HEK293T (cell line): ENCODE results near the gene POLL.

Experiments used
- CTCF ChIA-PET: fragments of 350-600 bp; formaldehyde crosslinking; extraction: SDS; loops from one replicate; lab custom pipeline; 2021; ENCODE audit warnings: antibody characterized with exemption, inconsistent platforms; lab: Yijun Ruan, JAX
- POLR2A ChIA-PET: fragments of 350-600 bp; formaldehyde crosslinking; extraction: SDS; loops from one replicate; lab custom pipeline; 2020; ENCODE audit warnings: antibody characterized with exemption, inconsistent platforms; lab: Yijun Ruan, JAX
- DNase-seq: peaks from one replicate; pipeline ENCODE4 v3.0.0; 2012; ENCODE audit warnings: mixed read lengths; ENCODE audit errors: extremely low spot score
- ARNT ChIP-seq: fragments of 450-650 bp; IDR thresholded peaks from 2 replicates; pipeline ENCODE4 v1.6.1; 2017; ENCODE audit warnings: mild to moderate bottlenecking
- BHLHE40 ChIP-seq: fragments of 450-650 bp; IDR thresholded peaks from 2 replicates; pipeline ENCODE4 v1.6.1; 2016; ENCODE audit warnings: mild to moderate bottlenecking, moderate library complexity, borderline replicate concordance
- CTBP1 ChIP-seq: fragments of 450-650 bp; IDR thresholded peaks from 2 replicates; pipeline ENCODE4 v1.6.1; 2016; ENCODE audit warnings: borderline replicate concordance
- ELF4 ChIP-seq: fragments of 450-650 bp; IDR thresholded peaks from 2 replicates; pipeline ENCODE4 v1.6.1; 2017; ENCODE audit warnings: antibody characterized with exemption
- FOXA1 ChIP-seq: fragments of 450-650 bp; IDR thresholded peaks from 2 replicates; pipeline ENCODE4 v1.6.1; 2016; ENCODE audit warnings: mild to moderate bottlenecking
- FOXK2 ChIP-seq: fragments of 450-650 bp; IDR thresholded peaks from 2 replicates; pipeline ENCODE4 v1.6.1; 2016; ENCODE audit warnings: mild to moderate bottlenecking
- FOXM1 ChIP-seq: fragments of 450-650 bp; IDR thresholded peaks from 2 replicates; pipeline ENCODE4 v1.6.1; 2017; ENCODE audit warnings: mild to moderate bottlenecking, borderline replicate concordance
- HDGF ChIP-seq: fragments of 450-650 bp; IDR thresholded peaks from 2 replicates; pipeline ENCODE4 v1.6.1; 2017; ENCODE audit warnings: antibody characterized with exemption, borderline replicate concordance
- L3MBTL2 ChIP-seq: fragments of 450-650 bp; conservative IDR thresholded peaks from 2 replicates; pipeline ENCODE4 v1.6.1; 2016; ENCODE audit warnings: mild to moderate bottlenecking
- LEF1 ChIP-seq: fragments of 450-650 bp; IDR thresholded peaks from 2 replicates; pipeline ENCODE4 v1.6.1; 2017; ENCODE audit warnings: mild to moderate bottlenecking, borderline replicate concordance
- NFRKB ChIP-seq: fragments of 450-650 bp; IDR thresholded peaks from 2 replicates; pipeline ENCODE4 v1.6.1; 2016; ENCODE audit warnings: mild to moderate bottlenecking, moderate library complexity
- PKNOX1 ChIP-seq: fragments of 450-650 bp; IDR thresholded peaks from 2 replicates; pipeline ENCODE4 v1.6.1; 2016
- SP1 ChIP-seq: fragments of 450-650 bp; IDR thresholded peaks from 2 replicates; pipeline ENCODE4 v1.6.1; 2017
- SUZ12 ChIP-seq: fragments of 450-650 bp; IDR thresholded peaks from 2 replicates; pipeline ENCODE4 v1.6.1; 2016; ENCODE audit warnings: mild to moderate bottlenecking
- TARDBP ChIP-seq: fragments of 450-650 bp; IDR thresholded peaks from 2 replicates; pipeline ENCODE4 v1.6.1; 2016
- ZNF384 ChIP-seq: fragments of 450-650 bp; IDR thresholded peaks from 2 replicates; pipeline ENCODE4 v1.6.1; 2016

The POLL gene

GRCh38 chr10:101573885-101574753 is 13.9 kb downstream of the POLL start:
- POLR2A ChIA-PET, result no interaction called here
- DNase-seq, result no peak
- CTCF ChIA-PET, result no interaction called here
- no peak for TF ChIP-seq NFRKB
- no peak for TF ChIP-seq SUZ12
- no peak for TF ChIP-seq FOXA1
- TF ChIP-seq L3MBTL2, result no peak
- no peak for TF ChIP-seq ZNF384
- no peak for TF ChIP-seq HDGF
- no peak for TF ChIP-seq LEF1
- TF ChIP-seq TARDBP, result no peak
- no peak for TF ChIP-seq BHLHE40
- no peak for TF ChIP-seq CTBP1
- no peak for TF ChIP-seq PKNOX1
- TF ChIP-seq SP1, result no peak
- TF ChIP-seq ARNT, result no peak
- no peak for TF ChIP-seq FOXM1
- TF ChIP-seq ELF4, result no peak
- TF ChIP-seq FOXK2, result no peak

GRCh38 chr10:101572785-101573184 is 15.3 kb downstream of the POLL start:
- ChIA-PET POLR2A (no interaction called here), CTCF (no interaction called here)
- no peak for TF ChIP-seq BHLHE40
- TF ChIP-seq HDGF, result no peak
- TF ChIP-seq LEF1, result no peak
- TF ChIP-seq NFRKB, result no peak
- no peak for TF ChIP-seq ZNF384
- TF ChIP-seq TARDBP, result no peak
- no peak for TF ChIP-seq ARNT
- no peak for TF ChIP-seq ELF4
- TF ChIP-seq FOXM1, result no peak
- TF ChIP-seq FOXA1, result no peak
- no peak for TF ChIP-seq FOXK2
- TF ChIP-seq CTBP1, result no peak
- no peak for TF ChIP-seq SUZ12
- no peak for TF ChIP-seq SP1
- TF ChIP-seq L3MBTL2, result no peak
- TF ChIP-seq PKNOX1, result no peak
- no peak for DNase-seq

- ChIA-PET POLR2A (interaction anchor here (0.8 kb wide), 1 partner anchor 360 kb away, joined by 3 read pairs; no protein-coding TSS in a partner anchor), CTCF (interaction anchor here (2.1 kb wide), 1 partner anchor 358 kb away, joined by 14 read pairs; no protein-coding TSS in a partner anchor)
- TF ChIP-seq NFRKB, result no peak
- DNase-seq, result no peak
Observed at GRCh38 chr10:101572126-101572525, 15.9 kb downstream of the POLL start.

GRCh38 chr10:101571271-101571925 is 16.7 kb downstream of the POLL start:
- POLR2A ChIA-PET, result interaction anchor here (0.8 to 1.5 kb wide), 2 partner anchors 357 to 360 kb away, joined by 3 to 6 read pairs; no protein-coding TSS in a partner anchor
- CTCF ChIA-PET, result interaction anchor here (0.7 to 2.1 kb wide), 13 partner anchors 15 to 410 kb away, joined by 3 to 14 read pairs (median 3); no protein-coding TSS in a partner anchor
- DNase-seq, result no peak
- TF ChIP-seq ELF4 (no peak), PKNOX1 (no peak), L3MBTL2 (no peak), FOXA1 (no peak), FOXM1 (no peak), BHLHE40 (no peak), HDGF (no peak), CTBP1 (no peak), FOXK2 (no peak), NFRKB (no peak), SP1 (no peak), SUZ12 (no peak)

- ChIA-PET POLR2A (interaction anchor here (1.5 kb wide), 1 partner anchor 357 kb away, joined by 6 read pairs; no protein-coding TSS in a partner anchor), CTCF (interaction anchor here (0.7 to 2.1 kb wide), 19 partner anchors 14 to 413 kb away, joined by 3 to 14 read pairs (median 3); no protein-coding TSS in a partner anchor)
- DNase-seq, result no peak
- TF ChIP-seq SP1 (no peak), FOXA1 (no peak), CTBP1 (no peak), TARDBP (no peak)
Observed at GRCh38 chr10:101570428-101571270, 17.4 kb downstream of the POLL start.
